Activated CD4-positive, alpha-beta T cell treated with anti-CD3 and anti-CD28 coated beads, Interleukin-2, amount 50 U/mL, for 24 hours (primary cell): ENCODE measurements around the gene N4BP2.
"Not testable (repeated sequence)": the region's sequence is repeated elsewhere in the genome, so short reads cannot be mapped to it uniquely, and the experiment has no call there.

Experiments
- DNase-seq, 2 donors: peaks; one replicate each; pipeline ENCODE4 v3.0.0-alpha.2; 2020; ENCODE audit warnings: low read depth in 1 of 2, low spot score in 1 of 2

The N4BP2 gene

GRCh38 chr4:40086421-40086820 lies 29.8 kb downstream of the N4BP2 start:
- DNase-seq, result no peak

- DNase-seq, result no peak
Measured at GRCh38 chr4:40087799-40088366, 31.2 kb downstream of the N4BP2 start.

GRCh38 chr4:40093400-40093799 lies 36.8 kb downstream of the N4BP2 start:
- DNase-seq, result not testable (repeated sequence)

- no peak for DNase-seq
Measured at GRCh38 chr4:40099010-40099409, 42.4 kb downstream of the N4BP2 start.

- DNase-seq, result not testable (repeated sequence)
Measured at GRCh38 chr4:40107150-40107549, 50.5 kb downstream of the N4BP2 start.

- DNase-seq, result no peak
Measured at GRCh38 chr4:40112027-40112792, 55.6 kb downstream of the N4BP2 start.

GRCh38 chr4:40114206-40114605 lies 57.6 kb downstream of the N4BP2 start:
- DNase-seq, result no peak

- no peak for DNase-seq
Measured at GRCh38 chr4:40118861-40119260, 62.2 kb downstream of the N4BP2 start.

GRCh38 chr4:40119344-40119743 lies 62.7 kb downstream of the N4BP2 start:
- DNase-seq, result no peak

- DNase-seq, result peak in 1 of 2 donors; percentile 21
Measured at GRCh38 chr4:40121515-40121914, 64.9 kb downstream of the N4BP2 start.

- peak in 1 of 2 donors; percentile 23 for DNase-seq
Measured at GRCh38 chr4:40122941-40123340, 66.3 kb downstream of the N4BP2 start.

GRCh38 chr4:40124690-40125089 lies 68.0 kb downstream of the N4BP2 start:
- no peak for DNase-seq

- no peak for DNase-seq
Measured at GRCh38 chr4:40130401-40131036, 73.9 kb downstream of the N4BP2 start.

GRCh38 chr4:40132816-40133215 lies 76.2 kb downstream of the N4BP2 start:
- no peak for DNase-seq

- DNase-seq, result no peak
Measured at GRCh38 chr4:40134206-40134917, 77.7 kb downstream of the N4BP2 start.

GRCh38 chr4:40136202-40136601 lies 79.6 kb downstream of the N4BP2 start:
- DNase-seq, result not testable (repeated sequence)

- no peak for DNase-seq
Measured at GRCh38 chr4:40140196-40140595, 83.5 kb downstream of the N4BP2 start.

GRCh38 chr4:40140597-40140996 lies 83.9 kb downstream of the N4BP2 start:
- not testable (repeated sequence) for DNase-seq

- DNase-seq, result no peak
Measured at GRCh38 chr4:40143926-40144508, 87.4 kb downstream of the N4BP2 start.

- DNase-seq, result no peak
Measured at GRCh38 chr4:40144716-40145115, 88.1 kb downstream of the N4BP2 start.

GRCh38 chr4:40147490-40147889 lies 90.8 kb downstream of the N4BP2 start:
- DNase-seq, result not testable (repeated sequence)
